NCI-H510A (cell line): ENCODE results near the gene GABBR2.
"Not testable (repeated sequence)": the region's sequence is repeated elsewhere in the genome, so short reads cannot be mapped to it uniquely, and the experiment has no call there.

Experiments
- DNase-seq: peaks from one replicate; lab custom pipeline; 2025; lab: John Stamatoyannopoulos, UW

GABBR2 gene

DNA sequence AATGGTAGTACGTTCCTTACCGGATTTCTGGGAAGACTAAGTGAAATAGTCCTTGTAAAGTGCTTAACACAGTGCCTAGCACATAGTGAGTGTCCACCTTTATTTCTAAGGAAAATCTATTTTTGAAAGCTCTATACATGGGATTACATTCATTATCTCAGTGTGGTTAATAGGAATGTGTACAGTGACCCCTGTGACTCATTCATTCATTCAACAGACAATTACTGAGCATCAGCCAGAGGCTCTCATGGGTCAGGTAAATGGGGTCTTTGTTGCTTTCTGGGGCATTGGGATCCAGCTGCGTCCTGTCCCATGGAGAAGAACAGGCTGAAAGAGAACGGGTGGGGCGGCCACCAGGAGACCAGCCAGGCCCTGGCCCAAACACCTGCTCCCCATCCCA lies 227.1 kb downstream of the GABBR2 start:
- DNase-seq = no peak

GRCh38 chr9:98479967-98480847 lies 228.5 kb downstream of the GABBR2 start:
- no peak for DNase-seq

DNA sequence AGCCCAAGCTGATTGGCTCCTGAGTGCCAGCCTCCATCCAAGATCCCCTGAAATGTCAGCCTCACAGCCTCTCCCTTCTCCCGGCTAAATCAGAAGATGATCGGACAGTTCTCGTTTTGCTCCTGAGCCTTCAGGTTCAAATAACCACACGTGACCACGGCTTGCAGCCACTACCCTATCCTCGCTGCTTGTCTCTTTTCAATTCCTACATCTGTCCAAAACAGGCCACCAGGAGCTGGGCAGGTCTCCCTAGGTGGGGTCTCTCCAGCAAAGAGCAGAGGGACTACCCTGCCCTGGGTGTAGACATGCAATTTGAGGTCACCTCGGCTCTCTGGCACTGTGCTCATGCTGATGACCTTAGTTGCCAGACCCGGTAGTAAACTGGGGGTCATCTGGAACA lies 229.3 kb downstream of the GABBR2 start:
- no peak for DNase-seq

DNA sequence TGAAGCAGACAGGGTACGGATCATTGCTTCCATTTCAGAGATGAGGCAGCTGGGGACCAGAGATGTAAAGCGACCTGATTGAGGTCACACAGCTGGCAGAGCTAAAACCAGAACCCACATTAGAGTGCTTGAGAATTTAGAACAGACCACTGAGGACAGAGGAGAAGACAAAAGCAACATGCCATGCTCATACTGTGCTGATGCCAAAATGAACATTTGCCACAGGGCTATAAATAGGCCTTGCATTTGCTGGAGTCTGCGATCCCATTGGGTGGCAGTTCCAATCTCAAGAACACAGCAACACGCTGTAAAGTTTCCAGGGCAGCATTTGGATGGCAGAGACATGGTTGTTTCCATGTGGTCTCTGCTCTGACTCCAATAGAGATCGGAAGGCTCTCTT lies 230.9 kb downstream of the GABBR2 start:
- DNase-seq = no peak

DNA sequence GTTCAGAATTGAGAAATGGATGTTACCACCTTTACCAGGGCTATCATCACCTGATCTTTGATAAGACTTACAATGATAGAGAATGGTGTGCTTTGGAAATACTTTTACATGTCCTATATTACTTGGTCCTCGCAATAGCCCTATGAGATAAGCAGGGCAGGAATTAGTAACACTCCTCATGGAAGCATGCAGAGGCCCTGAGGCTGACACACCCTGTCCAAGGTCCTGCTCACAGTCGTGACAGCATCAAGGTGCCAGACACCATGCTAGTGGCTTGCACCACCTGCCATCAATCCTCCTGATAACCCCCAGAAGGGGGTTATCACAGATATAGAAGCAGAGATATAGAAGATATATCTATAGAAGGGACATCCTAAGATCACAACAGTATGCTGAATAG lies 236.5 kb downstream of the GABBR2 start:
- DNase-seq = no peak

- DNase-seq = no peak
Measured at GRCh38 chr9:98471185-98471584, 237.6 kb downstream of the GABBR2 start.

DNA sequence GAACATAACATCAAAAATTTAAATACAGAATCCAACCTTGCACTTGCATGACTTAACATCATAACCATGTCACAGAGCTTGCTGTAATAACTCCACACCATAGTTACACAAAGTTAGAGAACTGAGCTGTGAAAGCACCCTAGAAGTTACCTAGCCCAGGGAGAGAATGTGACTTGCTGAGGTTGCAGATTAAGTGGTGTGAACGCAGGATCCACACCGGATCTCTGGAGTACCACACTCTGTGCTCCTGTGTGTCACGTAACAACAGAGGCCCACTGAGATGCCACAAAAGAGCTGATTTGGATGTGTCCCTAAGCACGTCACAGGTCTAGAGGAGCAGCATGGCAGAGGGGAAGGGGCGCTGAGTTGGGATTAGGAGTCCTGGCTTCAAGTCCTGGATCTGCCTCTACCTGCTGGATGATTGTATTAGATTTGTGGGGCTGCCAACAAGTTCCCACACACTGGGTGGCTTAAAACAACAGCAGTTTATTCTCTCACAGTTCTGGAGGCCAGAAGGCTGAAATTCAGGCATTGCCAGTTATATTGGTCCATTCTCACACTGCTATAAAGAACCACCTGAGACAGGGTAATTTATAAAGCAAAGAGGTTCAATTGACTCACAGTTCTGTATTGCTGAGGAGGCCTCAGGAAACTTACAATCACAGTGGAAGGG lies 240.0 kb downstream of the GABBR2 start:
- DNase-seq = no peak

DNA sequence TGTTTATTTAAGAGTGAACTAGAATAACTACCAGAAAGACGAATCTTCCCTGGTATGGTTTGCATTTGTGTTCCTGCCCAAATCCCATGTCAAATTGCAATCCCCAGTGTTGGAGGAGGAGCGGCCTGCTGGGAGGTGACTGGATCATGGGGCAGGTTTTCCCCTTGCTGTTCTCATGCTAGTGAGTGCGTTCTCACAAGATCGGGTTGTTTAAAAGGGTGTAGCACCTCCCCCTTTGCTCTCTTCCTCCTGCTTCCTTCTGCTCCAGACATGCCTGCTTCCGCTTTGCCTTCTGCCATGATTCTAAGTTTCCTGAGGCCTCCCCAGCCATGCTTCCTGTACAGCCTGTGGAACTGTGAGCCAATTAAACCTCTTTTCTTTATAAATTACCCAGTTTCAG lies 242.9 kb downstream of the GABBR2 start:
- no peak for DNase-seq

DNA sequence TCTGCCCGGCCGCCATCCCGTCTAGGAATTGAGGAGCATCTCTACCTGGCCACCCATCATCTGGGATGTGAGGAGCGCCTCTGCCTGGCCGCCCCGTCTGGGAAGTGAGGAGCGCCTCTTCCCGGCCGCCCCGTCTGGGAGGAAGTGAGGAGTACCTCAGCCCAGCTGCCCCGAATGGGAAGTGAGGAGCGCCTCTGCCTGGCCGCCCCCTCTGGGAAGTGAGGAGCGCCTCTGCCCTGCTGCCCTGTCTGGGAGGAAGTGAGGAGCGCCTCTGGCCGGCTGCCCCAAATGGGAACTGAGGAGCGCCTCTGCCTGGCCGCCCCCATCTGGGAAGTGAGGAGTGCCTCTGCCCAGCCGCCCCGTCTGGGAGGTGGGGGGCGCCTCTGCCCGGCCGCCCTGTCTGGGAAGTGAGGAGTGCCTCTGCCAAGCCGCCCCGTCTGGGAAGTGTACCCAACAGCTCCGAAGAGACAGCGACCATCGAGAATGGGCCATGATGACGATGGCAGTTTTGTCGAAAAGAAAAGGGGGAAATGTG lies 244.5 kb downstream of the GABBR2 start:
- not testable (repeated sequence) for DNase-seq

DNA sequence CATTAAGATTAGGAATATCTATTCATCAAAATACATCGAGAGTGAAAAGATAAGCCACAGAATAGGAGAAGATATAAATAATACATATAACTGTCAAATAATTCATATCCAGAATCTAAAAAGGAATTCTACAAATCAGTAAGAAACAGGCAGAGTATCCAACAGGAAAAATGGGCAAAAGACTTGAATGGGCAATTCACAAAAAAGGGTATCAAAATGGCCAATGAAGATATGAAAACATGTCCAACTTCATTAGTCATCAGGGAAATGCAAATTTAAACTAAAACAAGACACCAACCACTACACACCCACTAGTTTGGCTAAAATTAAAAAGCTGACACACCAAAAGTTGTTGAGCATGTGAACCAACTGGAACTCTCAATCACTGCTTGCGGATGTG lies 246.4 kb downstream of the GABBR2 start:
- DNase-seq = no peak

DNA sequence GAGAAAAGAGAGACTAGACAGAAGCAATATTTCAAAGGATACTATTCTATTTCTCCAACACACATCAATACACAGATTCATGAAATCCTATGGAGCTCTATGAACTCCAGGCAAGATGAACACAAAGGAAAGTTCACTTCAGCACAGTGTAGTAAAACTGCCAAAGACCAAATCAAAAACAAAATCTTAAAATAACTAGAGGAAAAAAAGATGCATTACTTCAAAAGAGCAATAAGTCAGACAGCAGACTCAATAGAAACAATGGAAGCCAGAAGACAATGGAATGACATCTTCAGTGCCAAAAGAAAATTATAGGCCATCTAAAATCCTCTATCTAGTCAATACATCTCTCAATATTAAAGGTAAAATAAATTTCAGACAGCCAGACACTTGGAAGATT lies 248.0 kb downstream of the GABBR2 start:
- no peak for DNase-seq

DNA sequence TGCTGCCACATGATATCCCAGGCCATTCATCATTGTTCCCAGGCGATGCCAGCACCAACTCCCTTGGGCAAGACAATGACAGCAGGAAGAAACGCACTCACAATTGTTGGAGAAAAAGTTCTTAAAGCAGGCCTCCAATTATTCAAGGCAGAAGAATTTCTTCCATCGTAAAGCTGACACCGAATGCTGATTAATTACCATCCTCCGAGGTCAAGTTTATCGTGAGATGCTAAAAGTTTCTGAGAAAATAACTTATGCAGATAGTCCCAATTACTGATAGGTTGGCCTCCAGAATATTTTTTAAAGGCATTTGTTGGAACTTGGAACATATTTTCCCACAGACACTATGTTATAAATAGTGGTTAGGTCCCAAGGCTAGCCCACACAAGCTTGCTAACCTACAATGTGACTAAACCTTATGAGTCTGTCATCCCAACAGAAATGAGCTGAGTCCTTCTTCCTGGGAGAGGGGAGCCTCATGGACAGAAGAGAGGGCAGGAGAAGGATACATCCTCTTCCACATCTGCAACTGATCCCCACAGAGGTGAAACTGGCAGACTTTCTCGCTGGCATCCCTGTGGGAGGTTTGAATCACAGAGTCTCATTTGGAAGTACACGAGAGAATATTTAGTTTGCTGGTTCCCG lies 250.9 kb downstream of the GABBR2 start:
- no peak for DNase-seq

GRCh38 chr9:98456156-98456613 lies 252.6 kb downstream of the GABBR2 start:
- DNase-seq = no peak

- no peak for DNase-seq
Measured at GRCh38 chr9:98455256-98456155, 253.2 kb downstream of the GABBR2 start.

GRCh38 chr9:98453589-98454311 lies 255.0 kb downstream of the GABBR2 start:
- DNase-seq = no peak

GRCh38 chr9:98451576-98451975 lies 257.2 kb downstream of the GABBR2 start:
- DNase-seq = no peak

- DNase-seq = no peak
Measured at GRCh38 chr9:98450496-98450895, 258.2 kb downstream of the GABBR2 start.

DNA sequence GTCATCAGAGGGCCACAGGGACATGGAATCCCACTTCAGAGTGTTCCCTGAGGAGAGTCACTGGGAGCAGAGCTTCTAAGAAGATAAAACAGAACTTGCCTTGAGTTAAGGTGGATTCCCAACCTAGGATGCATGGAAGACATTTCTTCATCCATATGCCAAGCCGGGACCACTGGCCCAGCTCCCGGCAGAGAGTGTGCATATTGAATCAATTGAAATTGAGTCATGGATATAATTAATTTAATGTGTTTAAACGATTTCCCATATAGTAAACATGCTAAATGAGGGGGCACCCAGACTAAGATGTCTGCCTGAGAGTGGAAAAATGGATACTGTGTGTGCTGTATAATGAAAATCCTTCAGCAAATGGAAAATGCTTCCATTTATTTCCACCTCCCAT lies 258.9 kb downstream of the GABBR2 start:
- no peak for DNase-seq

- peak; percentile 18 for DNase-seq
Measured at GRCh38 chr9:98445576-98445975, 263.2 kb downstream of the GABBR2 start.

DNA sequence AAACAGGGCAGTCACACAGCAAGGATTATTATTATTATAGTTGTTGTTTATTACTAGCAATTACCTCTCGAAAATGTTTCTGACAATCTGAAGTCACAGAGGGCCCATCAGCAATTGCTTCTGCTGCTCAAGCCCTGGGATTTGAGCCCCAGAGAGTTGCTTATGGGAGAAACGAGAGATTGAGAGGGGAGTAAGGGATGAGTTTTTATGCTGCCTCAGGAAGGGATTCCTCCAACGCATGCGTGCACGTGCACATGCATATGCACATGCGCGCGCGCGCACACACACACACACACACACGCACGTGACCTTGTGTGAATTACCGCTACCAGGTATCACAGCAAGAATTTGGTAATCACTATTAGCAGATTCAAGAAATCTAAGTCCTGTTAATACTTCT lies 264.1 kb downstream of the GABBR2 start:
- DNase-seq = no peak

DNA sequence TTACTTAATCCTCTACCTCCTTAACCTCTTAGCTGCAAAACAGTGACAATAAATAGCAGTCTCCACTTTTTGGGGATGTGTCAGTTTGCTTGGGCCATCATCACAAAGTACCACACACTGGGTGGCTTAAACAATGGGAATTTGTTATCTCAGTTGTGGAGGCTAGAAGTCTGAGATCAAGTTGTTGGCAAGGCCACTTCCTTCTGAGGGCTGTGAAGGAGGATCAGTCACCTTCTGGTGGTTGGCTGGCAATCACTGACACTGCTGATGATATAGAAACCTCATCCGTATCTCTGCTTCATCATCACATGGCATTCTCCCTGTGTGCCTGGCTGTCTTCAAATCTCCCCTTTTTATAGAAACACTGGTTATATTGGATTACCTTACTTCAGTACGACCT lies 266.2 kb downstream of the GABBR2 start:
- DNase-seq = no peak
